ENCODE data around the gene DHX36.
A peak's percentile ranks its signal among the peaks of the same experiment; 100 is the strongest.

DHX36 gene, protein sequence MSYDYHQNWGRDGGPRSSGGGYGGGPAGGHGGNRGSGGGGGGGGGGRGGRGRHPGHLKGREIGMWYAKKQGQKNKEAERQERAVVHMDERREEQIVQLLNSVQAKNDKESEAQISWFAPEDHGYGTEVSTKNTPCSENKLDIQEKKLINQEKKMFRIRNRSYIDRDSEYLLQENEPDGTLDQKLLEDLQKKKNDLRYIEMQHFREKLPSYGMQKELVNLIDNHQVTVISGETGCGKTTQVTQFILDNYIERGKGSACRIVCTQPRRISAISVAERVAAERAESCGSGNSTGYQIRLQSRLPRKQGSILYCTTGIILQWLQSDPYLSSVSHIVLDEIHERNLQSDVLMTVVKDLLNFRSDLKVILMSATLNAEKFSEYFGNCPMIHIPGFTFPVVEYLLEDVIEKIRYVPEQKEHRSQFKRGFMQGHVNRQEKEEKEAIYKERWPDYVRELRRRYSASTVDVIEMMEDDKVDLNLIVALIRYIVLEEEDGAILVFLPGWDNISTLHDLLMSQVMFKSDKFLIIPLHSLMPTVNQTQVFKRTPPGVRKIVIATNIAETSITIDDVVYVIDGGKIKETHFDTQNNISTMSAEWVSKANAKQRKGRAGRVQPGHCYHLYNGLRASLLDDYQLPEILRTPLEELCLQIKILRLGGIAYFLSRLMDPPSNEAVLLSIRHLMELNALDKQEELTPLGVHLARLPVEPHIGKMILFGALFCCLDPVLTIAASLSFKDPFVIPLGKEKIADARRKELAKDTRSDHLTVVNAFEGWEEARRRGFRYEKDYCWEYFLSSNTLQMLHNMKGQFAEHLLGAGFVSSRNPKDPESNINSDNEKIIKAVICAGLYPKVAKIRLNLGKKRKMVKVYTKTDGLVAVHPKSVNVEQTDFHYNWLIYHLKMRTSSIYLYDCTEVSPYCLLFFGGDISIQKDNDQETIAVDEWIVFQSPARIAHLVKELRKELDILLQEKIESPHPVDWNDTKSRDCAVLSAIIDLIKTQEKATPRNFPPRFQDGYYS

DNA sequence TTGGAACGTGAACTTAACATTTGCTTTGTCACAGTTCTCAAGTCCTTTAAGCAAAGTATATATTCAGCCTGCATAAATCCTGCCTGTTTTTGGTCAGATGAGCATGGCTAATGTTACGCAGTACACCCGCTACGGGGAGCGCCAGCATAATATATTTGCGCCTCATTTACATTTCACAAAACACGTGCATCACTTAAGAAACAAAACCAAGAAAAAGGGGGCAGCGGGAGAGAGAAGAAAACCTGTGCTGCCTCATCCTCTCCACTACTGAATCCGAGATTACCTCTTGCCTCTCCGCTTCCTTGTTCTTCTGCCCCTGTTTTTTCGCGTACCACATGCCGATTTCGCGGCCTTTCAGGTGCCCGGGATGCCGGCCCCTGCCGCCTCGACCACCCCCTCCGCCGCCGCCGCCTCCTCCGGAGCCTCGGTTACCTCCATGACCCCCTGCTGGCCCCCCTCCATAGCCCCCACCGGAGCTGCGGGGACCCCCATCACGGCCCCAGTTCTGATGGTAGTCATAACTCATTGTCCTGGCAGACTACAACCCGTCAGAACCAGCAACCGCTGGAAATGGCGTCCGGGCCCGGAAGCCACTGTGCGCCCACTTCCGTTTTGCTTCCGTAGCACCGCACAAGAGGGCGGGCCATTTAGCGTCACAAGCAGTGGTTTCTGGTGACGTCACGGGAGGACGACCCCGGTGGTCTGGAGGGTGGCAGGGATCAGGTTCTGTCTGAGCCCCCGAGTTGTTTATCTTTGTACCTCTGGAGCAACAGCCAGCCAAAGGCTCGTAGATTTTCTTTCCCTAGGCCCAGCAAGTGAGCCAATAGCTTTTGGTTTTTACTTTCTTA, at the start of gene DHX36:
Gene DHX36, minus strand, starts transcription at position 597 of the 848 bp plus-strand sequence. Its CDS starts 71 bp downstream, at position 526.
- peak; percentile 90 for DNase-seq

DNA sequence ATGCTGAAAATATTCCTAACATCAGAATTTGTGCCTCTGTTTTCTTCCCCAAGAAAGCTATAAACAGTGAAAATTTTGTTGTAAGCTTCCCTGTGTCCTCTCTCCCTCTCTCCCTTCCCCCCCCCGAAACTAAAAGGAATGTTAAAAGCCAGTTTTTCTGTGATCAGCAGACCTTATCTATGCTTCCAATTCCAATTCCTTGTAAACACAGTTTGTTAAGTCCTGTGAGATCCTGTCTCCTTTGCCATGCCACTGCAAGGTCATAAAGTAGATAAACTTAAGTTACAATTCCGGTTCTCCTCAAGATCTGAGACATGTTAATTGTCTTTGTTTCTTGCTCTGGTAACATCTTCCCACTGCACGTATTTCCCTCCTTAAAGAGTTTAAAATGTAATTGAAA, 42.9 kb upstream of the DHX36 start:
- DNase-seq, result no peak

DNA sequence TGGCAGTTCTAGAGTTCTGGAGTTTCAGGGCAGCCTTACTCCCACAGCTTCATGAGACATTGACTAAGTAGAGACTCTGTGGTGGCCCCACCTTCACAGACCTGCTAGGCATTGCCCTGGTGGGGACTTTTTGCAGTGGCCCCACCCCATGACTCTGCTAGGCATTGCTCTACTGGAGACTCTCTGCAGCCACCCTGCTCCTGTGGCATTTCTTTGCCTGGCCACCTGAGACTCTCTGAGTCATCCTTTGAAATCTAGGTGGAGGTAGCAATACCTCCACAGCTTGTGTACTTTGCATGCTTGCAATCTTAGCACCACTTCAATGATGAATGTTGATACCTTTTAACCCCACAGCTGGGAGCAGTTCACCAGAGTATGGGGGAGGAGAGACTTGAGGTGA, 40.6 kb upstream of the DHX36 start:
- DNase-seq, result no peak

DNA sequence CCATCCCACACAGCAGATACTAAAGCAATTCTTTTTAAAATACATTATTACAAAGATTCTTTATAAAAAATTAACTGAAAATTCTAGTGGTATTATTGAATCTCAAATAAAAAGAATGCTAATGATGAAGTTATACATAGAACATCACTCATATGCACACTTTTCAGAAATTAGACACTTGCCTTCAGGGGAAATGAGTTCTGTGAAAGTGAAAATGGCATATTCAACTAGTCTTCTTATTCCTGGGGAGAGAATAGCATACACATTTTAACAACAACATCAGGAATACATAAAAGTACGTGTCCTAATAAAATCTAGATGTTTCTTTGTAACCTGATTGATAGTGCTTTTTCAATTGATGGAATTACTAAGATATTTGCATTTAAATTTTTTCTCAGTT, 36.8 kb upstream of the DHX36 start:
- DNase-seq, result no peak

DNA sequence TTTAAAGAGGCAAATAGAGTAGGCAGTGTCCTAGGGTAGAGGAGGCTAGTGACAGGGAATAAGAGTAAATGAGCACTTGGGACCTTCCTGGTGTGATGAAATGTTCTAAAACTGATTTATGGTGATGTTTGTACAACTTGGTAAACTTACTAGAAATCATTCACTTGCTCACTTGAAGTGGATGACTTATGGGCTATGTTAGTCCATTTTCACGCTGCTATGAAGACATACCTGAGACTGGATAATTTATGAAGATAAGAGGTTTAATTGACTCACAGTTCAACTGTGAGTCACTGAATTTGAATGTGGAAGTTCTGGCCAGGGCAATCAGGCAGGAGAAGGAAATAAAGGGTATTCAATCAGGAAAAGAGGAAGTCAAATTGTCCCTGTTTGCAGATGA, 31.7 kb upstream of the DHX36 start:
- no peak for DNase-seq

DNA sequence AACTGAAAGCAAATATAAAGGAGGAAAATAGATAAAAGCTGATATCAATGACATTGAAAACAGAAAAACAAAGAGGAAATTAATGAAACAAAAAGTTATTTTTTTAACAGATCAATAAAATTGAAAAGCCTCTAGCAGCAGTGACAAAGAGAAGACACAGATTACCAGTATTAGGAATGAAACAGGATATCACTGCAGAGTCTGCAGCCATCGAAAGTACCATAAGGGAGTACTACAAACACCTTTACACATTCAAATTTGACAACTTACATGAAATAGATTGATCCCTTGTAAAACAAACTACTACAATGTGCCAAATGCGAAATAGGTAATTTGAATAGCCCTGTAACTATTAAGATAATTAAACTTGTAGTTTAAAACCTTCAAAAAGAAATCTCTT, 24.9 kb upstream of the DHX36 start:
- DNase-seq, result no peak

DNA sequence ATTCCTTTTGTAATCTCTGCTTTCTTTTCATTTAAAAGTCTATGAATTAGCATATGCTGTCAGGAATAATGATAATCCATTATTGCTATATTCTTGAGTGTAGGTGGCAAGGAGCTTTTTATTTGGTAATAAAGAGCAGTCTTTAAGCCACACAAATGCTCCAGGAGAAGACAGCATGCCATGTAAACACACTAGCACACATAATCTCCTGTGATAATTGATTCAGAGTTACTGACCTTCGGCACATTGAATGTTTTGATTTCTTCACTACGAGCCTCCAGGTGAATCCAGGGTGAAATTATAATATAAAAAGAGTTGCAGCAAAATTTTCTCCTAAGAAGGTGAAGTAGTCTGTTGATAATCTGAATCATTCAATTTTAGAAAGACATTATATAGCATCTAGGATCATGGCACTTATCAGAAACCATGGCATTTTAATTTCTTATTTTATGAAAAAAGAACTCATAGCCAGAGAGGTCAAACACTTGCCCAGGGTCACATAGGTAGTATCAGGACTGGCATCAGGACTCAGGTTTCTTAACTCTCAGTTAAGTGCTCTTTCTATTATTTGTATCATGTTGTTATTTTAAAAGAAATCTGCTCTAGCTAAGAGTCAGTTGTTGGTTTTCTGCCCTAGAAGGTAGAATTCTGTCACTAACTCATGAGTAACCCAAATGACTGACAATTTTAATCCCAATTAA, 21.3 kb upstream of the DHX36 start:
- DNase-seq, result no peak

DNA sequence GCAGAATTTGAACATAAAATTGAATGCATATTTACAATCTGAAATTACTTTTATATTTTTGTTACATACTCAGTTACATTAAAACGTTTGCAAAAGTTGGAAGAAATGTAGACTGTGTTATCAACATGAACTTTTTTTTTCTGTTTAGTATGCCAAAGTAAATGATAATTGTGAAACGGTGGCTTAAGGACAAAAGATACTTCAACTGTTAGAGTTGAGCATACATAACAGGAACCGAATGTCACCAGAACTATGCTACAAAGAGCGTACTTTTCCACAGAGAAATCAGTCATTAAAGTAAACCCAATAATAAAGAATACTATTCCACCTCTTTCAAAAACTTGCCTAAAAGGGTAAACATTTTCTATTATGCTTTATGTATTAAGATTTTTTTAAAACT, 14.3 kb upstream of the DHX36 start:
- no peak for DNase-seq

DNA sequence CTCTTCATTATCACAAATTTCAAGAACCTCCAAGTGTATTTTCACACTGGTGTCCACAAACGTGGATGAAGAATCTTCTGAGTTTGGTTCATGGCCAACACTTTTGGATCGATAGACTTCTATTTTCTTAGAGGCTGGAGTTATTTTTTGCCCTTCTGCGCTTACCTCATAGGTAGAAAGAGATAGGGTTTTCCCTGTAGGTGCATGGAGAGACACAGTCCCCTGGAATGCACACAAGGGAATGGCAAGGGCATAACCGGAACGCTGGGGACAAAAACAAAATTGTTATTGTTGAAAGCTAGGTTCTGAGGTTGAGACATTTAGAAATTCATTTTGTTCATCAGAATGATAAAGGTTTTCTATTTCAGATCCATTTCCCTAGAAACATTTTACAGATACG, 13.7 kb upstream of the DHX36 start:
- DNase-seq, result no peak

DNA sequence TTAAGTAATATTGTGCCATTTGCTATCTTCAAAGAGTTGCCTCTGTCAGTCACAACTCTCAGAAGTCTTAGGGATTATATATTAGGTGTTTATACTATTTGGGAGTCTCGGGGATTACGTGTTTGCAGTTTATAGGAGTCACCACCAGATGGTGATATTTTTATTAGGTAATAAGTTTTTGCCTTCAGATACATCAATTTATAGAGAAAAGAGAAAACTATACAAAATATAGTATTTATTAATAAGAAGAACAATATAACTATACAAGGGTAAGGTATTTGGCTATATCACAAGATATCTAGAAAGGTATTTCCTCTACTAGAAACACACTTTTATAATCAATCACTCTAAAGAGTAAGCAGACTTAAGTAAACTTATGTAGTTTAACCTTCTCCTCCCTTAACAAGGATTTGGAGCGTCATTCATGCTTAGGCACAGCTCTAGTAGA, 10.7 kb upstream of the DHX36 start:
- DNase-seq, result peak; percentile 31

DNA sequence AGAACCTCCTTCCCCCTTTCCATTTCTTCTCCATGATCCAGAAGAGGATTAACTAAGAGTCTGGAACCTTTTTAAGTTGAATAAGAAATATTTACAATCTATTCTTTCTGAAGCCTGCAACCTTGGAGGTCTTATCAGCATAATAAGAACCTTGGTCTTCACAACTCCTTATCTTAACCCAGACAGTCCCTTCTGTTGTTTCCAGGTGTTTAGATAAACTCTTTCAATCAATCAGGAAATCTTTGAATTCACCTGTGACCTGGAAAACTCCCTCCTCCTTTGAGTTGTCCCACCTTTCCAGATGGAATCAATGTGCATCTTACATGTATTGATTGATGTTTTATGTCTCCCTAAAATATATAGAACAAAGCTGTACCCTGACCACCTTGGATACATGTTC, 3.6 kb upstream of the DHX36 start:
- DNase-seq, result no peak

DNA sequence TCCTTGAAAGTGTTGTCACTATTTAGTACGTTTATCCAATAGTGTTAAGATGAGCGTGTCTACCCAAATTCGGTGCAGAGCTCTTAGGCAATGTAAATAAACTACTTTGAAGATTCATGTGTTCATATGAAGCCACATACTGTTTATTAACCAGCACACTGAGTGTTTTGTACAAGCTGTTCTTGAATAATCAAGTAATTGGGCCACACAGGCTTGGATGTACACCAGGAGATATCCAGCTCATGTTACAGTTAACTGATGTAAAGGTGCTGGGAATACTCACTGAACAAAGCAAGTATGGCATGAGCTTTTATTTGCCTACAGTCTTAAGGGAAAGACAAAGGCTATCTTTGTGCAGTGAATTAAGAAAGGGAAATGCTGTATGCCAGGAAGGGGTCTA, 632 bp upstream of the DHX36 start:
- peak; percentile 2 for DNase-seq

DNA sequence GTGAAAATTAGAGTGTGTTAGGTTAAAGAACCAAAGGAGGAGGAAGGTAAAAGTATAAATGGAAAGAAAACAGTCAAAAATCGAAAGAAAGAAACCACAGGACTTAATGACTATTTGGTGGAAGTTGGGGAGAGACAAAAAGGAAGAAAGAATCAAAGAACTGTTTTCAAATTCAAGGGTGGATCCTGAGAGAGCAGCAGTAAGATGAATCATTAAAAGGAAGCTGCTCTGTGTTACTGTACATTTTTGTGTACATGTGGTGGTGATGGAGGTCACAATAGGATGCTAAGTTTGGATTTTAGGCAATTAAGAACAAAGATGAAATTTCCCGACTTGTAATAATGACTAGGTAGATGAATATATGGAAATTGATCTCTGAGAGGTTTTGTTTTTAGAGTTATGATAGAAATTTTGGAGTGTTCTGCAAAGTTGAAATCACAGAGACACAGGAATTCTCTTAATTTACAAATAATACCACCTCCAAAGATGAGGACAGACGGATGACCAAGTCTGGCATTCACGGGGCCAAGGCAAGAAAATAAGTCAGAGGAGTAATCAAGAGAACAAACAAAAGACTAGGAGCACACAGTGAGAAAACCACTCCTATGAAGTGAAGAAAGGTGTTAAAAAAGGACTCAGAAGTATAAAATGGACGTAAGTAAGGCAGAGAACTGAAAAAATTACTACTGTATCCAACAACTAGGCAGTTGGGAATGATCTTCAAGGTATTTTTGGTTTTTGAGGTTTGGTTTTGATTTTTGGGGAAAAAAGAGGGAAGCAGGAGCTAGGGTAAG, 7.1 kb downstream of the DHX36 start:
- DNase-seq, result no peak

DNA sequence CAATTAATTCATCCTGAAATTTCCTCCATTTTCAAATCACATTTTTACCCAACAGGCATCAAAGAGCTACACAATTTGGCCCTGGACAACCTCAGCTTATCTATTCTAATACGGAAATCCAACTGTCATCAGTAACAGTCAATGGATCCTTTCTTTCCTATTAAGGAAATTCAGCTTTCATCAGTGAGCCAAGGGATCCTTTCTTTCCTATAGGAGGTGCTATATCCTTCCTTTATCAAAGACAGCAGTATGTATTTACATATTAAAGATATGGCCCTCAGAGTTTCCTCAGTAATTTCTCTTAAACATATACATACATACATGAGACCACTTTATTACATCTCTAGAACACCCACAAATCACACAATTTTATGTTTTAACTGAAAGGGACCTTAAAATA, 10.1 kb downstream of the DHX36 start:
- no peak for DNase-seq

DNA sequence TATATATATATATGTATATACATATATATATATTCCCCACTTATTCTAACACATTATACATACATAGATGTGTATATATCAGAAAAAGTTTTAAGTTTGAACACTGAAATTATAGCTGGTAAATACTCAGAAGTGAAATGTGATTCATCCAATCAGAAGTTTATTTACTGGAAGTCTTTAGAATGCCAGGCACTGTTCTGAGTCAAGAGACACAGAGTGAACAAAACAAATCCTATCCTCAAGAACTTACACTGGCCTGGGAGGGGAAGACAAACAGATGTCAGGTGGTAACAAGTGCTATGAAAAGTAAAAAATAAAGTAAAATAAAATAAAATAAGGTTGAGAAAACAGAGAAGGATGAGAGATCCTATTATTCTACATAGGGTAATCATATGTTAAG, 13.4 kb downstream of the DHX36 start:
- no peak for DNase-seq

DNA sequence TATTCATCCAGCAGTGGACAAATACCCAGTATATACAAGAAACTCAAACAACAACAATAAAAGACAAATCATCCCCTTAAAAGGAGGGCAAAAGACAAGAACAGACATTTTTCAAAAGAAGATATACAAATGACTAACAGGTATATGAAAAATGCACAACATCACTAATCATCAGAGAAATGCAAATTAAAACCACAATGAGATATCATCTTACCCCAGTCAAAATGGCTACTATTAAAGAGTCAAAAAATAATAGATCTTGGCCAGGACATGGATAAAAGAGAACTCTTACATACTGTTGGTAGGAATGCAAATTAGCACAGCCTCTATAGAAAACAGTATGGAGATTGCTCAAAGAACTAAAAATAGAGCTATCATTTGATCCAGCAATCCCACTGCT, 16.9 kb downstream of the DHX36 start:
- DNase-seq, result no peak

DNA sequence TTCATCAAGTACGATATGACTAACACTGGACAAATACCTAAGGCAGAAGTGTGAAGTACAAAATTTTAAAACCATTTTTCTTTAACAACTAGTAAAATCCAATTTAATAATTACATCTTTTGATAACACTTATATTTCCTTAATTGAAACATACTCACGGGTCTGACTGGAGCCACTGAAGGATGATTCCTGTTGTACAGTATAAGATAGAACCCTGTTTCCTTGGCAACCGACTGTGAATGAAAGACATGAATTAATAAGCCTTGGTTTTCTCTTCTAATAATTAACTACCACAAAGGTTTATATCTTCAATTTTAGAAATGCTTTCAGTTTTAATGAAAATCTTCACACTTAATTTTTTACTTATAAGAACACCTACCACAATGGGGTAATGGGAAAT, 19.4 kb downstream of the DHX36 start:
- DNase-seq, result no peak

DNA sequence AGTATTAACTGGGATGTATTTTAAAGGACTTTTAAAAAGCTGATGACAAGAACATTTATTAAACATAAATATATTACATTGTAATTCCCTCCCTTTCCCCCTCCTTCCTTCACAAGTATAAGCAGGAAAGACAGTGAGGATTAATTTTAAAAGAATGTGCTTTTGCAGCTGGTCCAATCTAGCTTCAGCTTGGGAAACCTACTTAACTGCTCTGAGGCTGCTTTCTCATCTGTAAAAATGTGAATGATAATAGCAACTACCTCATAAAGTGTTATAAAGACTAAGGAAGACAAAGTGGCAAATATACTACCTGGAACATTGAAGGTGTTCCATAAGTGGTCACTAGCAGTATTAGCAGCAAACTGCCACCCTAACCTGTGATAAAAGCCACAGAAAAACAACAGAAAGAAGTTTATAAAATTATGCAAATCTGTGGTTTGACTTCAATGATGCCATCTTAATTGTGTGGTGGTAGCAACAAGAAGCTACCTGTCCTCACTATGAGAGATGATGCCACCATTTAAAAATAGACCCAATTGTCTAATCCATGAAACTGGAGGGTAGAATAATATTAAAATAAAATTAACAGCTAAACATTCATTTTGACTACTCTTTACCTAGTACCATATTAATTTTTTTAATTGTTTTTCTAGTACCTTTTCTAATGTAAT, 20.0 kb downstream of the DHX36 start:
- no peak for DNase-seq

DNA sequence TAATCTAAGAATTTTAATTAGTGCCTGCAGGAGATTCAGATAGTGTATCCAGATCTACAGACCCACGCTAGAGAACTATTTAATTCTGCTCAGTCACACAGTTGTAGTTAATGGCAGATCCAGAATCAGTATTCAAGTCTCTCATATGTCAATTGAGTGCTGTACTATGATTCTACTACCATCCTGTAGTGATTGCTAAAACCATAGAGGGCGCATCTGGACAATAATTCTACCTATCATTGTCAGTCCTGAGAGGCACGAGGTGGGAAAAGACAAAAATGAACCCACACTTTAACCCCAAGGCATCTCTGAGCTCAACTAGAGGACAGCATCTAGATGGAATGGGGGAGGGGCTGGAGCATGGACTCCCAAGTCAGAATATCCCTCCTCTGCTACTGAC, 22.7 kb downstream of the DHX36 start:
- DNase-seq, result no peak

DNA sequence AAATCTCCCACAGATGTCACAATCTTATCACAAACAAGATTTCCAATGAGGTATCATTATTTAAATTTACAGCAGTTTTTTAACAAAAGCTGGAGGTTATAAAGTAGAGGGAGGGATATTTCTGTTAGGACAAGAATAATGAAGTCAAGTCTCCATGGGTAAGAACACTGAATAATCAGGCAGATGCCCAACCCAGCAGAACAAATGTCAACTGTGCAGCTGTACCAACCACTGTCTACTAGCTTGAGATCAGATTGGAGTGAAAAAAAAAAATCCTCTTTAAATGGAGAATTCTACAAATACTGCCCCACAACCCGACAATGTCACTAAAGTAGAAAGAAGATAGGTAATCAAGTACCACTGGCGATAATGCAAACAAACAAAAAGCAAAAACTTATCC, 30.3 kb downstream of the DHX36 start:
- no peak for DNase-seq

DNA sequence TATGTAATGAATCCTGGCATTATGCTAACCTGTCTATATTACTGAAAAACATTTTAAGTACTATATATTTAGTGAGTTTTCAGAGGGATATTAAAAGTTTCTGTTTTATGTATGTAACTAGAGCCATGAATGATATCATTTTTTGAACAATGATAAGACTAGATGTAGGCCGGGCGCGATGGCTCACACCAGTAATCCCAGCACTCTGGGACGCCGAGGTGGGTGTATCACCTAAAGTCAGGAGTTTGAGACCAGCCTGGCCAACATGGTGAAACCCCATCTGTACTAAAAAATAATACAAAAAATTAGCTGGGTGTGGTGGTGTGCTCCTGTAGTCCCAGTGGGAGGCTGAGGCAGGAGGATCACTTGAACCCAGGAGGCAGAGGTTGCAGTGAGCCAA, 34.1 kb downstream of the DHX36 start:
- DNase-seq, result no peak

All from NCI-H69 (cell line).